ENCODE results near the gene LRRK1.

LRRK1 gene

DNA sequence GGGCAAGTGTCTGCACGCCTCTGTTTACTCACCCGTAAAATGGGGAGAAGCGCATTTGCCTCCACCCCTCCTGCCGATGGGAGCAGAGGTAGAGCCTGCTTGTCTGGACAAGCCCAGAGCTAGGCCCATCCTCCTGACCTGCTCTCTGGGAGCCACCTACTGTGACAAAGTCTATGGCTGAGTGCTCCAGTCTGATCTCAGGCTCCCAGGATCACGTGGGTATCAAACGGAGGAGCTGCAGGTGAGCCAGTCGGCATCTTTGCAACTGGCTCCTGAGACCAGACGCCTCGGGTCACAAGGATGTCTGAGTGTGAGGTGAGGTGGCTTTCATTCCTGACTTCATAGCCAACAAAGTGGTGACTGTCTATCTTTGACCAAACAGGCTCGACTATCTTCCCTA is 41.6 kb upstream of the LRRK1 start:
- TF ChIP-seq FOXP2 (optimal IDR thresholded peaks at IDR 0.05; ENCODE audit: borderline replicate concordance, extremely low read depth, extremely low read length, insufficient read depth) (no peak), POLR2AphosphoS5 (IDR thresholded peaks at IDR 0.05; ENCODE audit: low read depth, low read length) (no peak), SIN3A (IDR thresholded peaks at IDR 0.05; ENCODE audit: borderline replicate concordance, insufficient read depth, low read length) (no peak), TAF1 (IDR thresholded peaks at IDR 0.05; ENCODE audit: borderline replicate concordance, insufficient read depth, low read length) (no peak)
- TF ChIP-seq, protein P1, sequence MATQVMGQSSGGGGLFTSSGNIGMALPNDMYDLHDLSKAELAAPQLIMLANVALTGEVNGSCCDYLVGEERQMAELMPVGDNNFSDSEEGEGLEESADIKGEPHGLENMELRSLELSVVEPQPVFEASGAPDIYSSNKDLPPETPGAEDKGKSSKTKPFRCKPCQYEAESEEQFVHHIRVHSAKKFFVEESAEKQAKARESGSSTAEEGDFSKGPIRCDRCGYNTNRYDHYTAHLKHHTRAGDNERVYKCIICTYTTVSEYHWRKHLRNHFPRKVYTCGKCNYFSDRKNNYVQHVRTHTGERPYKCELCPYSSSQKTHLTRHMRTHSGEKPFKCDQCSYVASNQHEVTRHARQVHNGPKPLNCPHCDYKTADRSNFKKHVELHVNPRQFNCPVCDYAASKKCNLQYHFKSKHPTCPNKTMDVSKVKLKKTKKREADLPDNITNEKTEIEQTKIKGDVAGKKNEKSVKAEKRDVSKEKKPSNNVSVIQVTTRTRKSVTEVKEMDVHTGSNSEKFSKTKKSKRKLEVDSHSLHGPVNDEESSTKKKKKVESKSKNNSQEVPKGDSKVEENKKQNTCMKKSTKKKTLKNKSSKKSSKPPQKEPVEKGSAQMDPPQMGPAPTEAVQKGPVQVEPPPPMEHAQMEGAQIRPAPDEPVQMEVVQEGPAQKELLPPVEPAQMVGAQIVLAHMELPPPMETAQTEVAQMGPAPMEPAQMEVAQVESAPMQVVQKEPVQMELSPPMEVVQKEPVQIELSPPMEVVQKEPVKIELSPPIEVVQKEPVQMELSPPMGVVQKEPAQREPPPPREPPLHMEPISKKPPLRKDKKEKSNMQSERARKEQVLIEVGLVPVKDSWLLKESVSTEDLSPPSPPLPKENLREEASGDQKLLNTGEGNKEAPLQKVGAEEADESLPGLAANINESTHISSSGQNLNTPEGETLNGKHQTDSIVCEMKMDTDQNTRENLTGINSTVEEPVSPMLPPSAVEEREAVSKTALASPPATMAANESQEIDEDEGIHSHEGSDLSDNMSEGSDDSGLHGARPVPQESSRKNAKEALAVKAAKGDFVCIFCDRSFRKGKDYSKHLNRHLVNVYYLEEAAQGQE (IDR thresholded peaks at IDR 0.05; ENCODE audit: insufficient read depth in 1 of 2, low read depth in 2 of 2, low read length in 2 of 2), result no peak

DNA sequence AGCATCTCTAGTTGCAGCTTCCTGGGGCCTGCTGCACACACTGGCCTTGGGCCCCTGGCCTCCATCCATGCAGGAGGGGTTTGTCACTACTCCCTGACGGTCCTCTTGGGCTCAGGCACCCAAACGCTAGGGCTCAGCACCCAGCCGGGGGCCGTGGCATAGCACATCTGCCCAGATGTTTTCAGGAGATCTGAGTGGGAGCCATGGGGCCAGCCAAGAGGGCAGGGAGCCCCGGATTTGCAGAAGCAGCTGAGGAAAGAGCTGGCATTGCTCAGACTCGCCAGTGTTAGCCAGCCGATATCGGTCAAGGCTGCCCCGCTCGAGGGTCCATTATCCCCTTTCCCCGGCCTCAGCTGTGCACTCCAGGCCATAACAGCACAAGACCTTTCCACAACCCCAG is 41.0 kb upstream of the LRRK1 start:
- TF ChIP-seq POLR2AphosphoS5 (IDR thresholded peaks at IDR 0.05; ENCODE audit: low read depth, low read length), result no peak
- TF ChIP-seq TAF1 (IDR thresholded peaks at IDR 0.05; ENCODE audit: borderline replicate concordance, insufficient read depth, low read length), result no peak
- TF ChIP-seq FOXP2 (optimal IDR thresholded peaks at IDR 0.05; ENCODE audit: borderline replicate concordance, extremely low read depth, extremely low read length, insufficient read depth), result no peak
- TF ChIP-seq SIN3A (IDR thresholded peaks at IDR 0.05; ENCODE audit: borderline replicate concordance, insufficient read depth, low read length), result no peak
- TF ChIP-seq, protein P1 (IDR thresholded peaks at IDR 0.05; ENCODE audit: insufficient read depth in 1 of 2, low read depth in 2 of 2, low read length in 2 of 2), result no peak

DNA sequence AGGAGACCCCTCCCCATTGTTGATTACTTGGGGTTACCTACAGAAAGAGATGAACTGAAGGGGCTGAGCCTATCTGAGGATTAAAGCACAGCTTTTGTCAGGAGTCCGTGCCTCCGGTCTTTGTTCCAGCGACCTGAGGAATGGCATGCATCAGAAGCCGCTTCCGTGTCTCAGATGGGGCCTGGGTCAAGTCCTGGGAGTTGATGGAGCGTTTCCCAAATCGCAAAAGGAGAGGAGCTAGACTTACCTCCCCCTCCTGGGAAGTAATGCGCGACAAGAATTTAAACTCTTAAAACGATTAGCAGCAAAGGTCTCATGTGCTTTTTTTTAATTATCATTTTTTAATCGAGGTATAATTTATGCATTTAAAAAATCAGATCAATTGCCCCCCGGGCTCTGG is 40.5 kb upstream of the LRRK1 start:
- TF ChIP-seq, protein P1 (IDR thresholded peaks at IDR 0.05; ENCODE audit: insufficient read depth in 1 of 2, low read depth in 2 of 2, low read length in 2 of 2), result no peak
- TF ChIP-seq POLR2AphosphoS5 (IDR thresholded peaks at IDR 0.05; ENCODE audit: low read depth, low read length) (no peak), TAF1 (IDR thresholded peaks at IDR 0.05; ENCODE audit: borderline replicate concordance, insufficient read depth, low read length) (no peak), SIN3A (IDR thresholded peaks at IDR 0.05; ENCODE audit: borderline replicate concordance, insufficient read depth, low read length) (no peak), FOXP2 (optimal IDR thresholded peaks at IDR 0.05; ENCODE audit: borderline replicate concordance, extremely low read depth, extremely low read length, insufficient read depth) (no peak)

- no peak for TF ChIP-seq FOXP2 (optimal IDR thresholded peaks at IDR 0.05; ENCODE audit: borderline replicate concordance, extremely low read depth, extremely low read length, insufficient read depth)
- no peak for TF ChIP-seq POLR2AphosphoS5 (IDR thresholded peaks at IDR 0.05; ENCODE audit: low read depth, low read length)
- no peak for TF ChIP-seq SIN3A (IDR thresholded peaks at IDR 0.05; ENCODE audit: borderline replicate concordance, insufficient read depth, low read length)
- TF ChIP-seq, protein P1 (IDR thresholded peaks at IDR 0.05; ENCODE audit: insufficient read depth in 1 of 2, low read depth in 2 of 2, low read length in 2 of 2), result no peak
- TF ChIP-seq TAF1 (IDR thresholded peaks at IDR 0.05; ENCODE audit: borderline replicate concordance, insufficient read depth, low read length), result no peak
Measured at GRCh38 chr15:100879061-100879463, 40.1 kb upstream of the LRRK1 start.
